WI38 (cell line): ENCODE data around the gene ZP1.

ENCODE experiments used
- H3K4me3 ChIP-seq: 2 replicates; pipeline ENCODE4 v1.5.1; 2011; ENCODE audit warnings: low read depth, mild to moderate bottlenecking, control low read depth, low read length
- CTCF ChIP-seq: IDR thresholded peaks from 2 replicates; pipeline ENCODE4 v1.5.1; 2012; ENCODE audit warnings: low read depth, mild to moderate bottlenecking, control low read depth, low read length

ZP1 gene

GRCh38 chr11:60867871-60868681 lies 734 bp downstream of the ZP1 start:
- H3K4me3 ChIP-seq, result no peak overlapping the region
- no peak for TF ChIP-seq CTCF

DNA sequence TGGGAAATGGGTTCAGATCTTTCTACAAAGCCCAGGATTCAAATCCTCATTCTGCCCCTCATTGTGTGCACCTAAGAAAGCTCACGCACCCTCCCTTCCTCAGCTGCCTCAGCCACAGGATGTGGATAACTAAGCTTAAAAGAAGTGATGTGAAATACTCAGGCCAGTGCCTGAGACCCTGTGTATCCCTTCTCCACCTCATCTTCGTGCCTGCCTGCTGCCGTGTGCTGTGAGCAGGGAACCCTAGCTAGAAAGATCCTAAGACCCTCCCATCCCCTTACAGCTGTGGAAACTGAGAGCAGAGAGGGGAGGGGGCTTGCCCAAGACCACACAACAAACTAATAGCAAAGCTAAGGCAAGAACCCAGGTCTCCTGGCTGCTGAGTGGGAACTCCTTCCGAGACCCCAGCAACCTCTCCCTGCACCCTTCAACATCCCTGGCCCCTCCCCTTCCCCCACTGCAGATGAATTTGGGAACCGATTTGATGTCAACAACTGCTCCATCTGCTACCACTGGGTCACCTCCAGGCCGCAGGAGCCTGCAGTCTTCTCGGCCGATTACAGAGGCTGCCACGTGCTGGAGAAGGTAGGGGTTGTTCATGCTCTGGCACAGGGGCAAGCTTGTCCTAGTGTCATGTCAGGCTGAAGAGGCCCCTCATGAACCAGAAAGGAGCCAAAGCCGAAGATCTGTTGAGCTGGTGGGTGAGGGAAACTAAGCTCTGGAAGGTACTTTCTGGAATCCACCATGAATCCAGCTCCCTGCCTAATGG lies 1.5 kb downstream of the ZP1 start:
- no peak for TF ChIP-seq CTCF
- no peak overlapping the region for H3K4me3 ChIP-seq

DNA sequence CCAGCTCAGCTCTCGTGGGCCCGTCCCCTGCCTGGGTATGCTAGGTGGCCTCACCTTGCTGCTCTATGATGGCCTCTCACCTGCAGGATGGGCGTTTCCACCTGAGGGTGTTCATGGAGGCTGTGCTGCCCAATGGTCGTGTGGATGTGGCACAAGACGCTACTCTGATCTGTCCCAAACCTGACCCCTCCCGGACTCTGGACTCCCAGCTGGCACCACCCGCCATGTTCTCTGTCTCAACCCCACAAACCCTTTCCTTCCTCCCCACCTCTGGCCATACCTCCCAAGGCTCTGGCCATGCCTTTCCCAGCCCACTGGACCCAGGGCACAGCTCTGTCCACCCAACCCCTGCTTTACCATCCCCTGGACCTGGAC lies 2.1 kb downstream of the ZP1 start:
- TF ChIP-seq CTCF, result no peak
- H3K4me3 ChIP-seq, result no peak overlapping the region

DNA sequence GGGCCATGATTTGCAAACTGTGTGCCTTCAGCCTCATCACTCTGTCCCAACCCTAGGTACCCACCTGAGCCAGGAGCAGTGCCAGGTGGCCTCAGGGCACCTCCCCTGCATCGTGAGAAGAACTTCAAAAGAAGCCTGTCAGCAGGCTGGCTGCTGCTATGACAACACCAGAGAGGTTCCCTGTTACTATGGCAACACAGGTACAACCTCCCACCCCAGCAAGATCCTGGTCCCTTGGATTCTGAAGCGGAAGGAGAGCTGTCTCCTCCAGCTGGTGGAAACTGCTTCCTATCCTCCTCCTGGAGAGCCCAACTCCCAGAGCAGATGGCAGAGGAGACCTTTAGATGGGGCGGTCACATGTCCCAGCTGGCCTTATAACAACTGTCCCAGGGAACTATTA lies 2.9 kb downstream of the ZP1 start:
- no peak for TF ChIP-seq CTCF
- H3K4me3 ChIP-seq, result no peak overlapping the region

DNA sequence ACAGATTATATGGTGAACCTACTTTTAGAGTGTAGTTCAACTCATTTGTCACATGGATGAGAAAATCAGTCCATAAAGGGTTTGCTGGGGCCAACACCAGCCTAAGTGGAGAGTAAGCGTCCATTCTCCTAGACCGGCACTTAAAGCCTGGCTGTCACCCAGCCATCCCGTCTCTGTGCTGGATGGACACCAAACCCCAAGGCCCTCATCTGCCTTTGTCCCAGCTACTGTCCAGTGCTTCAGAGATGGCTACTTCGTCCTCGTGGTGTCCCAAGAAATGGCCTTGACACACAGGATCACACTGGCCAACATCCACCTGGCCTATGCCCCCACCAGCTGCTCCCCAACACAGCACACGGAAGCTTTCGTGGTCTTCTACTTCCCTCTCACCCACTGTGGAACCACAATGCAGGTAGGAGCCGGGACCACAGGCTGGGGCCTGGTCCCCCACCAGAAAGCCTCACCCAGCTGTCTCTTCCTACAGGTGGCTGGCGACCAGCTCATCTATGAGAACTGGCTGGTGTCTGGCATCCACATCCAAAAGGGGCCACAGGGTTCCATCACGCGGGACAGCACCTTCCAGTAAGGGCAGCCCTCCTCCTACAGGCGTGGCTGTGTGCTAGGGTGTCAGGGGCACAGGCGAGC lies 3.5 kb downstream of the ZP1 start:
- H3K4me3 ChIP-seq, result no peak overlapping the region
- no peak for TF ChIP-seq CTCF

GRCh38 chr11:60871378-60872061 lies 4.2 kb downstream of the ZP1 start:
- no peak for TF ChIP-seq CTCF
- no peak overlapping the region for H3K4me3 ChIP-seq
